IPS DF 19.7 (cell line): Measurements from ENCODE around the gene PNPLA2.

Experiments used
- DNase-seq: peaks from one replicate; pipeline ENCODE4 v3.0.0-alpha.2; 2013; ENCODE audit warnings: low read depth, low spot score

Gene PNPLA2

GRCh38 chr11:872799-873198, 54.1 kb downstream of the PNPLA2 start:
- no peak for DNase-seq

GRCh38 chr11:873706-874105, 55.0 kb downstream of the PNPLA2 start:
- no peak for DNase-seq
